HG03045 (cell line): ENCODE measurements around the gene PRPH.
A peak's percentile ranks its signal among the peaks of the same experiment; 100 is the strongest.
"Not testable (repeated sequence)": the region's sequence is repeated elsewhere in the genome, so short reads cannot be mapped to it uniquely, and the experiment has no call there.

Experiments used
- ATAC-seq: cut with Tn5 transposase; IDR thresholded peaks from one replicate; pipeline ENCODE4 v1.9.1; 2021; ENCODE audit warnings: mild to moderate bottlenecking, moderate library complexity; ENCODE audit not compliant: unreplicated experiment

PRPH gene

DNA sequence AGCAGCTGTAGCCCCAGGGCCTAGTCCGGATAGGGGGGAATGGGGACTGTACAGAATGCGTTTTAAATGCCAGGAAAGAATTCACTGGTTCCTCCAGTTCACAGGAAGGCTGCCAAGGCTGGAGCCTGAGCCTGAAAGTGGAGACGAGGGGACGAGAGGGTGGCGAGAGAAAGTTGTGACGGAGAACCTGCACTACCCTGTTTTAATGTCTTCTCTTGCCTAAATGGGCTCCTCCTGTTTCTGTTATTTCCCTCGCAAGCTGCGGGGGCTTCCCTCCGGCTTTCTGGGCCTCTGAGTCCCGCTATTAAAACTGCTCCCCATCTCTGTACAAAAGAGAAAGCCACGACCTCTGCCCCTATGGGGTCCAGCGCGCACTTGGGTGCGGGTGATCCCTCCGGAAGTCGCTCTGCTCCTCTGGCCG is 37.5 kb downstream of the PRPH start:
- no peak for ATAC-seq

DNA sequence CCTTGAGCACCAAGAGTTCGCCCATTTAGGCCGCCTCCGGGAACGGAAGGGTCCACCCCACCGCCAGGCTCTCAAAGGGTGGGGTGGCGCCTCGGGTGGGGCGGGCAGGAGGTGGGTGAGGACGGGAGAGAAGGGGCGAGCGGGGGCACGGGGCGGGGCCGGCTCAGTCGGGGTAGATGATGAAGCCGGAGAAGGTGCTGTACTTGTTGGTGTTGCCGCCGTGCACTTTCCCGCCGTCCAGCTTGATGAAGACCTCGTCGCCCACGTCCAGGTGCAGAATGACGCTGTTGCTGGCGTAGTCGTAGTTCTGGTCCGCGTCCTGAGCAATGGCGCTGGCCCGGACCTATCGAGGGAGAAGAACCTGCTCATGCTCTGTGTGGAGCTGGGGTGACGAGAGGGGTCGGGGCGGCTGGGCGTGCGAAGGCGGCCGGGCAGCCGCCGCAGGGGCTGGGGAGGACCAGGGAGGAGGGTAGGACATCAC is 38.0 kb downstream of the PRPH start:
- ATAC-seq: no peak

DNA sequence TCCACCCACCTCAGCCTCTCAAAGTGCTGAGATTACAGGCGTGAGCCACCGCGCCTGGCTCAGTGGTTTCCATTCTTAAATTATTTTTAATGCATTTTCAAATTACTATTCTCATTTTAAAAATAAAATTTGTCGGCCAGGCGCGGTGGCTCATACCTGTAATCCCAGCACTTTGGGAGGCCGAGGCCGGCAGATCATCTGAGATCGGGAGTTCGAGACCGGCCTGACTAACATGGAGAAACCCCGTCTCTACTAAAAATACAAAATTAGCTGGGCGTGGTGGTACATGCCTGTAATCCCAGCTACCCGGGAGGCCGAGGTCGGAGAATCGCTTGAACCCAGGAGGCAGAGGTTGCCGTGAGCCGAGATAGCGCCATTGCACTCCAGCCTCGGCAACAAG is 38.8 kb downstream of the PRPH start:
- not testable (repeated sequence) for ATAC-seq

DNA sequence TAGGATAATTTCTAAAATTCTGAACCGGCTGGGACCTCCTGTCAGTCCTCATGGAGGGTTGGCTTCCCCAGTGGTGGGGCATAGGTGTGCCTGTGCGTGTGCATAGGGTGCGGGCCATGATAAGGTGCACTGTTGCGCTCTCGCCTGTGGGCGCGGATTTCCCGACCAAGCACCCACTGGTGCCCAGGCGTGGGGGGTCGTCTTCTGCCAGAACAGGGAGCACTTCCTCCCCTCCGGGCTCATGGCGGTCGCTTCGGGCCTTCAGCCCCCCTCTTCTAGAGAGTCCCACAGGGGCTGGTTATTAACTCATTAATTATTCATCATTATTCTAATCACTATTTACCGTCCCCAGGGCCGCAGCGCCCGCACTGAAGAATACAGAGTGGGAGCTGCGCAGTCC is 39.3 kb downstream of the PRPH start:
- ATAC-seq: no peak

DNA sequence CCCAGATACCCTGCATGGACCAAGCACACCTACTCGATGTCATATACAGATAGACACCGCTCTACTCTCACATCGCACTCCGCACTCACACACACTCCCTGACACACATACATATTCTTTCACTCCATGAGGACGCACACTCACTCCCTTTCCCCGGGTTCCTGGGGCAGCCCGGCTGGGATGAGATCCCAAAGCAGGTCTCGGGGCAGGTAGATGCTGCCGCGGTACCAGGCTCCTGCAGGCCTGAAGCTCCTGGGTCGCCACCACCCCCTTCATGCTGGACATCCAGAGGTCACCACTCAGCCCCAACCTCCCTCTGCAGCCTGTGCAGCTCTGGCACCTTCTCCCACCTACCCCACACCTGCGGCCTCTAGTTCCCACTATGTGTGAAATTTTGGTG is 39.7 kb downstream of the PRPH start:
- no peak for ATAC-seq

DNA sequence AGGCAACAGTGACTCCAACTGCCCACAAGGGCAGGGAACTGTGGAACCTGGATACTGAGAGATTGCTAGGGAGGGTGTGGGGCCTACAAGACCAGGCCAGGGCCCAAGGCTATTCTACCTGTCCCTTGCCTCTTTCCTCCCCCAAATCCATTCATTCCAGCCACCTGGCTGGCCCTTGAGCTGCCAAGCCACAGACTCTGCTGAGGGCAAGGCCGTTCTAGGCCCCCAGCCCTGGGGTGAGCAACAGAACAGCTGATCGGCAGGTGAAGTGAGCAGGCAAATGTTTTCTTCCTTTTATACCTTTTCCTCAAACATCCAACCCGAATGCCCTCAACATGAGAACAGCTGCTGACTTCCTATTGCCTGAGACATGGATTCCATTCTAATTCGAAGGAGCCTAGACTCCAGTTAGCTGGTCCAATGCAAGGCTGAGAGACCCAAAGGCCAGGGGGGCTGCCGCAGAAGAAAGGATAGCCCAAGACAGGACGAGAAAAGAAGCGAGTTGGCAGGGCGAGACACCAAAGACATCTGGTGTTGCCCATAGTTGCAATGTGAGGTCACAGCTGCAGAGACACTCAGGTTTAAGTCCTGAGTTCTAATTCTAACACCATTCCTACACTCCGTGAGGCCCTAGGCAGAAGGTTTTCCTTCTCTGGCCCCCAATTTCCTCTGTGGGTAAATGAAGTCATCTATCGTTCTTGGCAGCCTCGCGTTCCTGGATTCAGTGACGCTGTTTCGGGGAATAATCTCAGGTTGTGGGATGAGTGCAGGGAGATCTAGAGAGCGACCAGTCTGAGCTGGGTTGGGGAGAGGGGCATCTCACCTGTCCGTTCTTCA is 40.4 kb downstream of the PRPH start:
- no peak for ATAC-seq

DNA sequence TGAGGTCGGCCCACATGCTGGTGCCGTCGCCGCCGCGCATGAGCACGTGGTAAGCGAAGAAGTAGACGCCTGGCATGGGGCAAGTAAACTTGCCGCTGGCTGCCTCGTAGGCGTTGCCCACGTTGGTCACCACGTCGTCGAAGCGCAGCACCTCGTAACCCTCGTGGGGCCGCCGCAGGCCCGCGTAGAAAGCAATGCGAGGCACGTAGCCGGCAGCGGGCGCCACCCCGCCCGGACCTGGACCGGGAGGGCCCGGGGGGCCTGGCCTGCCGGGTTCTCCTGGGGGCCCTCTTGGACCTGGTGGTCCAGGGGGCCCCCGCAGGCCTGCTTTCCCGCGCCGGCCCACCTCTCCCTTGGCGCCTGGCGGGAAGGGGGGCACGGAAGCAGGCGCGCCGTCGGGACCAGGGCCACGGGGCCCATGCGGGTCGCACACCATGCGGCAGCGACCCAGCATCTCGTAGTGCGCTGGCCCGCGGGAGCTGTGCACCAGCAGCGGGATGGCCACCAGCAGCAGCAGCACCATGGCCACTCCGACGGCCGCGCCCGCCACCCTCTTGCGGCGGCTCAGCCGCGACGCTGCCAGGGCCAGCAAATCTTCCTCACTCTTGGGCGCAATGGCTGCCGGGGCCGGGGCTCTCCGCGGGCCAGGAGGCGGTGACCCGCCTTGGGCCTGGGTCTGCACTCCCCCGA is 41.2 kb downstream of the PRPH start:
- no peak for ATAC-seq

DNA sequence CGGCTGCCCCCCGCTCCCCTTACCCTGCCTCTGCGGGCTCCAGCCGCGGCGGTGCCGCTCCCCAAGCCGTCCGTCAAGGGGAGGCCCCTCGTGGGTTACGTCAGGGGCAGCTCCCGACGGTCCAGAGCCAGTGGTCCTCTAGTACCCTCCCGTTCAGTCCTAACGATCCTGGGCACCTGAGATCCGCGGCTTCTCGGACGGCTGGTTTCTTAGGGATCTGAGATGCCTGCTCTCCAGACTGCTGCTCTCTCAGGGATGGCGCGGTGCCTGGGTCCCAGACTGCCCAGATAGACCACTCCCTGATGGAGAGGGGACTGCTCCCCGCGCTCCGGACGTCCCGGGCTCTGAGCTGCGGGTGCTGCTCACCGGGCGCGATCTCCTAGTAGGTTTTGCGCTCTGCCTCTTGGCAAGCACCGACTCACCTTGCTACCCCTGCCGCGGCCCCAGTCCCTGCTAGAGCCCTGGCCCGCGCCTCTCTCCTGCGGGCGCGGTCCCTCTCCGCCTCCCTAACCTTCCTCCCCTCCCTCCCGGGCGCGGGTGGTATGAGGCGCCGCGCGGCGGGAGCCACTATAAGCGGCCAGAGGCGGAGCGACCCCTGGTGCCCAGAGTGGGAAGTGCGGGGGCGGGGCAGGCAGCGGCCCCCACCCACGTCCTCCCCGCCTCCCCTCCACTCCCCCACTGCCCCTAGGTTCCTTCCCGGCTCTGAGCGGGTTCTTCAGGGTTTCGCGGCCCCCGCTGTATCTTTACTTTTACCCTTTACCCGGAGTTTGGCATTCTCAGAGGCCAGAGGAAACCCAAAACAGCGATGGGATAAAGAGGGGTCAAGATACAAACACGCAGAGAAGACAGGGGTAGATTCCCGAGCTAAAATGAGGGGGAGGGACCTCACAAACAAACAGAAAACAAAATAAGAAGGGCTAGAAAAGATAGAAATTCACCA is 42.0 kb downstream of the PRPH start, which contains the start of gene C1QL4:
TSS of gene C1QL4 (minus strand) at position 544 of the 940 bp plus-strand sequence. CDS start 711 bp downstream, outside the sequence.
- no peak for ATAC-seq

DNA sequence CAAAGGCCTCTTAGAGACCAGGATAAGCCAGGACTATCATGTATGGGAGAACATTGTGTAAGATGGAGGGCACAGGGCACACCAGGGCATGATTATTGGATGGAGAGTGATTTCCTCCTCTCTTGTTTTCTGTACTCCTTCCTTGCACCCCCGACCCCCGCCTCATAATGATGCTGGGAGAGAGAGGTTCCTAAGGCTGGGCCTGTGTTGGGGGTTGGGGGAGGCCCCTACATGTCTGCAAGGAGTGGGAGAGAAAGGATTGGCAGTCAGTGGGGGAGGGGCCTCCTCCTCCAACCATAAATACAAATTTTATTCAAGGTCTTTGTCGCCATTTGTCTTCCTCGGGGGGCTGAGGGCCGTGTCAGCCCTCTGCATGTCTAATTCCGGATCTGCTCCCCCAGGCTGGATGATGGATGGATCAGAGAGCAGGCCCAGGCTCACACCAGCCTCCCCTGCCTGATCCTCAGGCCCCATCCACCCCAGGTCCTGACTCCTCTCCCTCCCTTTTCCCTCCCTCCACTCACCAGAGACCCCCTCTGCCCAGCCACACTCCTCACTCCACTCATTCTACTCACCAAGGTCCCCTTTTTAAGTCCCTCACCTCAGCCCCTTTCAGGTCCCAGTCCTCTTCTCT is 44.0 kb downstream of the PRPH start:
- no peak for ATAC-seq

DNA sequence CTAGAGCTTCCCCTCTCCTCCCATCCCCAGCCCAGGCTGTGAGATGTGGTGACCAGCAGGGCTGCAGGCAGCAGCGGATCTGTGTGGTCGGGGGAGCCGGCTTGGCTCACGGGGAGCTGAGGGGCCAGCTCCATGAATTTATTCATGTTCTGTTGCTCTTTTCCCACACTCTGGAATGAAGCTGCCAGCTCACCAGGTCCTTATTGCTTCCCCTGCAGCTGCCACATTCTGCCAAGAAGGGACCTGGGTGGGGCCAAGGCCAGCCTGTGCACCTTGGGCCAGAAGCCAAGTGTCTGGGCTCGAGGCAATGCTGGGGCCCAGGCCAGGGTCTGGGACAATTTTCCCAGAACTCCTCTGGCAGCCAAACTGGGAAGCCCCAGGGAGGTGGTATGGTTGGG is 44.5 kb downstream of the PRPH start:
- no peak for ATAC-seq

DNA sequence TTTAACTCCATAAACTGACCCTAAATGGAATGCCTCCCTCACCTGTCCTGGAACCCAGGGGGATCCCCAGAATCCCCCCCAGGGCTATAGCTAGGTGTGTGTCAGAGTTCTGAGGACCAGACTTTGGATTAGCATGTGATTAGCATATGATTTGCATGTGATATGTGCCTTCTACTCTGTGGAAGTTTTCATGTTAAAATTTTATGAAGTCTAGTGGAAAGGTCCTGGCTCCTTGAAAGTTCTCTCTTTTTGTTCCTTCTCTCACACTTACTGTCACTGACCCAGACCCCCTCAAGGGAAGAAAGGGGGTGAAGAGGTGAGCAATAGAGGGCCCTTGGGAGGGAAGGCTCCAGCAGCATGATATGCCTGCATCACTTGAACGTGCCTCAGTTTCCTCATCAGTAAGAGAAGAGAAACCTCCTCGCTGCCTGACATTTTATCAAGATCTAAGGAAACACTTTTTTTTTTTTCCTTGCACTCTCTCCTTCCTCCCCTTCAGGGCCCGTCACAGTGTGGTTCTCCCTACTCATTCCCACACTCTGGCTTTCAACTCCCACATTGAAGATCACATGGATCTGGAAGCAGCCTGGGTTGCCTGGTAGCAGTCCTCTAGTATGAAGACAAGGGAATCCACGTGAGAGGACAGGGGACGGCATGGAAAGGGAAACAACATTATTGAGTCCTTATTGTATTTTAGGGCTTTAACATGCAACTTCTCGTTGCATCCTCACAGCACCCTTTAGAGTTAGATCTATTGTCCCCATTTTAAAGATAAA is 45.3 kb downstream of the PRPH start:
- no peak for ATAC-seq

DNA sequence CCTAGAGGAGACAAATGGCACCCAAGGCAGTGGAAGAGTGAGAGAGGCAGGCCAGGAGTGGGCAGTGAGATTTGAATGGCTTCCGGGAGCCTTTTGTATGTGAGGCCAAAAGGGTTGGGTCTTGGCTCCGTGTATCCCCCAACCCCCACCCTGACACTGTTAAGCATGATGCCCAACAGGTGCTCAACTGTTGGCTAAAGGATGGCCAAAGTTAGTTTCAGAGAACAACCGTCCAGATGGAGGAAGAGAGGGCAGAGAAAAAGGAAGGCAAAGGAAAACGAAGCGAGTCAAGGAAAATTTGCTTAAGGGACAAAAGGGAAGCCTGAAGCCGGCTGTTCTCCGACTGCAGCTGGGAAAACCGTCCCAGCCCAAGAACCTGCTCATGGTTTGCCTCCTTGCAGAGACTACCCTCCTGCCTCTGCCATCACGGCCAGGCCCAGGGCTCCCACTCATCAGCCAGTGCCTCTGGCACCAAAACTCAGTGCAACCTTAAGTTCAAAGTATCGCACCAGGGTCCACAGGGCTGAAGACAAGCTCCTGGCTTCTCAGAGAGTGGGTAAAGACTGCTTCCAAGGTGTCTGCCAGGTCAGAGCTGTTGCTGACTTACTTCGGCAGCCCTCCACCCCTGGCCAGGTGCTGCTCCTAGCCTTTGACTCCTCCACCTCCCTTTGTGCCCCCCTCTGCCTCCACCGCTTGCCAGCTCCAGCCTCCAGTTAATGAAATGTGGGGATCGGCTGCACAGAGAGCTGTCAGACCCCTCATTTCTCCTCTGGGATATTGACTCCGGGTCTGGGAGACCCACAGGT is 46.2 kb downstream of the PRPH start:
- no peak for ATAC-seq

DNA sequence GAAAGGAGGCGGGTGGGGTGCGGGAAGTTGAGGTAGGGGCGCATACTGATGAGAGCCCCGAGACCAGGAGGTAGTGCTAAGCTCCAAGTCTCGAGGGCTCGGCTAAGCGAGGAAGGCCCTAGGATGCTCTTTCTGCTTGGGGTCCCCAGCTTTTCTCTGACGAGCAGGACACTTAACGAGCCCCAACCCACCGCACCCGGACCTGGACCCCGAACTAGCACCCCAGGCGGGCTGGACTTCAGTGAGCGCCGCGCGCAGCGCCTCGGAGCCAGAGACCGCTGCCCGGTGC is 46.8 kb downstream of the PRPH start:
- ATAC-seq: no peak

DNA sequence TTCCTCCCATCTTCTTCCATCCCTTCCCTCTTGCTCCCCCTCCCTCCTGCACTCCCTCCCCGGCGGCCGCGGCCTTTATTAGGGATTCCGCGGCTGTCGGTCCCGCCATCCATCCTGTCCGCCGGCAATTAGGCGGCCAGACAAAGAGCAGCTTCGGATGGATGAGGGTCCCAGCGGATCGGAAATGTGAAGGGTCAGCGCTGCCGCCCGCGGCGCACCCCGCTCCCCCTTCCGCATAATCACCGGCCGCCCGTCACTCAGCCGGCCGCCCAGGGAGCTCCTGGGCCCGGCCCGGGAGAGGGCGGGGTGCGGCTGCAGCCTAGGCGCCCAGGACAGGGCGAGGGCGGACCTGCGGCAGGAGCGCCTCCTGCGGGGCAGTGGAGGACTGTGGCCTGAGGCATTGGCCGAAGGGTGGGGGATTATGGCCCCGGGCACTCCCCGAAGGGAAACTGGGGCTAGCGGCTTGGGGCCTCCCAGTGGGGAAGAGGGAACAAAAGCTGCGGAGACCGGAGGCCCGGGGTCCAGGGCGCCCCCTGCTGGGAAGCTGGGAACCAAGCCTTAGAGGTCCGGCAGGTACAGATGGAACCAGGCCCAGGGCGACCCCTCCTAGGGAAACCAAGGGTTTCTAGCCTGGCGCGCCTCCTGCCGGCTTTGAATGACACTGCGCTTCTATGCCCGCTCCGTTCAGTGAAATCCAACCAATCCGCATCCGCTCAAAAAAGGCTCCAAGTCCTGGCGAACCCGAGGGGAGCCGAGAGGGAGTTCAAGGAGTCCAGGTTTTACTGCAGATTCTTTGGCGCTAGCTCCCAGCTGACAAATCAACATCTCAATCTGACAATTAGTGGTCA is 47.3 kb downstream of the PRPH start:
- ATAC-seq: peak; percentile 61

DNA sequence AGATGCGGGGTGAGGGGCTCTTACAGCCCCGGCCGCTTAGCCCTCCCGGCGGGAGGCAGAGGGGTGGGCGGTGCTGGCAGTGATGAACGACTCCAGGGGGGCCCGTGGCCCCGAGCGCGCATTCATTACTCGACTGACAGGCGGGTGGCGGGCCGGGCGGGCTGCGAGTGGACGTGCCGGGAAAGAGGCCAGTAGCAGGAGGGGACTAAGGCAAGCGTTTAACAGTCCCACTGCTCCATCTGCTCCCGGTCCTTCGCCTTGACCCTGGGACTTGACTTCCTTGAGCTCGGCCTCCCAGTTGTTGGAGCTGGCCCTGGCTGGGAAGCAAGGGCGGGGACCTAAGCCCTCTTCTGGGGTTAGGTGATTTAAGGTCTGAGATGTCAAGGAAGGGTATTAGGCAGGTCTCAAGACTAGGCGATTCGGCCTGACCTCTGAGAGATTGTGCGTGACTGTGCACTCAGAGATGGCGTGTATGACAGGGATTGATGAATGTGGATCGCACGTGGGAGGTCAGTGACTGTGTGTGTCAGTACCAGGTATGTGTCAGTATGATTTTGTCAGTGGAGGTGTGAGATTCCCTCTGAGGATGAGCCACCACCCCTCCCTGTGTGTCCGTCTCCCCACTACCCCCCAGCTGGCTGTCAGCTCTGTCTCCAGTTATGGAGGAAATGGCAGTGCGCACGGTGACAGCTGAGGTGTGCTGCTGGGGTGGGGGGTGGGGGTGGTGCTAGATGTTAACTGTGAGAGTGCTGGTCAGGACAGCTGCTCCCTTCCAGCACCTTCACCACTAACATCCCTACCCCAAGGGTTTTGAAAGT is 48.2 kb downstream of the PRPH start:
- no peak for ATAC-seq

DNA sequence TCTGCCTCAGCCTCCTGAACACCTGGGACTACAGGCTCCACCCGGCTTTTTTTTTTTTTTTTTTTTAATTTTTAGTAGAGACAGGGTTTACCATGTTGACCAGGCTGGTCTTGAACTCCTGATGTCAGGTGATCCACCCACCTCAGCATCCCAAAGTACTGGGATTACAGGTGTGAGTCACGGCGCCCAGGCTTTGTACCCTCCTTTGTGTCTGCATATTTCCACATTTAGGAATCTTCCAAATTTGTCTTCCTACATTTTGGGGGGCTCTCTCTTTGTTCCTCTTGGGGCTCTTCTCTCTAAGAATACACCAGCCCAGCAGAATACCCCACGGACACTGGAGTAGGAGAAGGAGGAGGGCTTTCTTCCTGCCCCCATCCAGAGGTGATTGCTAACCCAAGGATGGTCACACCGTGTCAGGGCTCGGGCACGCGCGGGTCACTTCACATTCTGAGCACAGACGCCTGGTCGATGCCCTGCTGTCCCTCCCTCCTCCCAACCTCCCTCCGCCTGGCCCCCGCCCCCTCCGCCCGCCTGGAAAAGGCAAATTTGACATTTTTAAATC is 49.6 kb downstream of the PRPH start:
- ATAC-seq: no peak
